Endothelial cell (in vitro differentiated cells): Measurements from ENCODE around the gene TMEM126A. TPM values are rescaled to one million over a fixed set of nuclear protein-coding genes. Genes with fewer than 3 reads are reported as not detected.
A peak's percentile ranks its signal among the peaks of the same experiment; 100 is the strongest.
"Not testable (repeated sequence)": the region's sequence is repeated elsewhere in the genome, so short reads cannot be mapped to it uniquely, and the experiment has no call there.

Source experiments
- DNase-seq: peaks from one replicate; pipeline ENCODE4 v3.0.0; 2021; ENCODE audit warnings: low spot score
- H3K27ac Mint-ChIP-seq: one replicate; pipeline ENCODE4 v1.8.0; 2021; ENCODE audit warnings: mixed read lengths, inconsistent platforms; ENCODE audit not compliant: unreplicated experiment
- H3K27me3 Mint-ChIP-seq: one replicate; pipeline ENCODE4 v1.8.0; 2021; ENCODE audit warnings: mild to moderate bottlenecking, moderate library complexity, mixed read lengths, inconsistent platforms; ENCODE audit not compliant: unreplicated experiment
- H3K36me3 Mint-ChIP-seq: one replicate; pipeline ENCODE4 v1.8.0; 2021; ENCODE audit warnings: mild to moderate bottlenecking, low read depth, mixed read lengths, inconsistent platforms; ENCODE audit not compliant: unreplicated experiment
- H3K4me1 Mint-ChIP-seq: one replicate; pipeline ENCODE4 v1.8.0; 2021; ENCODE audit warnings: mild to moderate bottlenecking, mixed read lengths, inconsistent platforms; ENCODE audit not compliant: unreplicated experiment
- H3K4me3 Mint-ChIP-seq: one replicate; pipeline ENCODE4 v1.8.0; 2021; ENCODE audit warnings: mild to moderate bottlenecking, mixed read lengths, inconsistent platforms; ENCODE audit not compliant: unreplicated experiment
- H3K9me3 Mint-ChIP-seq: one replicate; pipeline ENCODE4 v1.8.0; 2021; ENCODE audit warnings: mixed read lengths, inconsistent platforms; ENCODE audit not compliant: unreplicated experiment
- total RNA-seq: library from RNA; stranded (reverse); fragmentation: NEBNext Ultra II Directional; extraction: Animal tissue kit (Norgen Biotek cat#: 25700); gene quantifications from one replicate; pipeline ENCODE4 v1.2.1, GENCODE V29; 2021; ENCODE audit not compliant: unreplicated experiment
- TF ChIP-seq, protein P1 (sequence below): fragments of 200-600 bp; sonication (generic); IDR thresholded peaks from one replicate; pipeline ENCODE4 v1.5.0; 2021; ENCODE audit warnings: antibody characterized with exemption; ENCODE audit not compliant: unreplicated experiment

Gene TMEM126A
- total RNA-seq, 1 donor from 2014 or later, result 17.8 TPM

DNA sequence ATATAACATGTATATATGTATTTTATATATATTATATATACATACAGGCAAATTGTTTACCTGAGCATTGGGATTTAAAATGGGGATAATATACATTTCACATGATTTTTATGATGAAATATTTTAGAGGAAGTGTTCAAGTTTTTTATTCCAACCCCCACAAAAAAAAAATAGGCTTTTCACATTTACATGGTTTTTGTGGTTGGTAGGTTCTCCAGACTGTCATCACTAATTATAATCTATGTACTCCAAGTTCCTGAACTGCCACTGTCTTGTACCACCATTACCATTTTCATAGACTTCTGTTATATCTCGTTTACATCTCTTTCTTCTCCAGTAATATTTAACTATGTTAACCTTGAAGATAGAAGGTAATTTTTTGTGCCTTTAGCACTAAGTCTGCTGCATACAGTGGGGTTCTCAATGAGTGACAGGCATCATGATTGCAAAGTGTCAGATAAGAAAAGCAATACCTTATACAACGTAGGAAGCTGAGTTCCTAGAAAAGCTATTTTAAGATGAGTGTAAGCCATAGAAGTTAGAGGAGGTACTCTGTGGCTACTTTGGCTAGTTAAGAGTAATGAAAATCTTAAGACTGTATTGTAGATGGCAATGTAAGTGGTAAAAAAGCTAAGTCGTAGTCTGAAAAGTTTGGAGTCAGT lies 5.2 kb downstream of the TMEM126A start:
- peaks cover 2% of the 10 kb centered on the region for H3K4me1 Mint-ChIP-seq
- H3K27ac Mint-ChIP-seq, result no peak overlapping the region
- H3K9me3 Mint-ChIP-seq, result no peaks in the 10 kb centered on the region
- TF ChIP-seq, protein P1, sequence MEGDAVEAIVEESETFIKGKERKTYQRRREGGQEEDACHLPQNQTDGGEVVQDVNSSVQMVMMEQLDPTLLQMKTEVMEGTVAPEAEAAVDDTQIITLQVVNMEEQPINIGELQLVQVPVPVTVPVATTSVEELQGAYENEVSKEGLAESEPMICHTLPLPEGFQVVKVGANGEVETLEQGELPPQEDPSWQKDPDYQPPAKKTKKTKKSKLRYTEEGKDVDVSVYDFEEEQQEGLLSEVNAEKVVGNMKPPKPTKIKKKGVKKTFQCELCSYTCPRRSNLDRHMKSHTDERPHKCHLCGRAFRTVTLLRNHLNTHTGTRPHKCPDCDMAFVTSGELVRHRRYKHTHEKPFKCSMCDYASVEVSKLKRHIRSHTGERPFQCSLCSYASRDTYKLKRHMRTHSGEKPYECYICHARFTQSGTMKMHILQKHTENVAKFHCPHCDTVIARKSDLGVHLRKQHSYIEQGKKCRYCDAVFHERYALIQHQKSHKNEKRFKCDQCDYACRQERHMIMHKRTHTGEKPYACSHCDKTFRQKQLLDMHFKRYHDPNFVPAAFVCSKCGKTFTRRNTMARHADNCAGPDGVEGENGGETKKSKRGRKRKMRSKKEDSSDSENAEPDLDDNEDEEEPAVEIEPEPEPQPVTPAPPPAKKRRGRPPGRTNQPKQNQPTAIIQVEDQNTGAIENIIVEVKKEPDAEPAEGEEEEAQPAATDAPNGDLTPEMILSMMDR, result no peak
- no peaks in the 10 kb centered on the region for H3K27me3 Mint-ChIP-seq
- H3K36me3 Mint-ChIP-seq, result no peaks in the 10 kb centered on the region
- H3K4me3 Mint-ChIP-seq, result no peak overlapping the region
- DNase-seq, result no peak

DNA sequence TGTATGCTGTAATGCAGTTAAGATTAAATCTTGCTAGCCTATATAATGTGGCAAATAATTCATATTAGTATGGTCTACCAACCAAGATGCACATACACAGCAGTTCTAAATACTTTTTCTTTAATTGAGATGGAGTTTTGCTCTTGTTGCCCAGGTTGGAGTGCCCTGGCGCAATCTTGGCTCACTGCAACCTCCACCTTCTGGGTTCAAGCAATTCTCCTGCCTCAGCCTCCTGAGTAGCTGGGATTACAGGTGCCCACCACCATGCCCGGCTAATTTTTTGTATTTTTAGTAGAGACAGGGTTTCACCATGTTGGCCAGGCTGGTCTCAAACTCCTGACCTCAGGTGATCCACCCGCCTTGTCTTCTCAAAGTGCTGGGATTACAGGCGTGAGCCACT lies 6.6 kb downstream of the TMEM126A start:
- not testable (repeated sequence) for H3K27ac Mint-ChIP-seq, H3K4me3 Mint-ChIP-seq, H3K36me3 Mint-ChIP-seq, DNase-seq, H3K4me1 Mint-ChIP-seq, H3K27me3 Mint-ChIP-seq, H3K9me3 Mint-ChIP-seq

DNA sequence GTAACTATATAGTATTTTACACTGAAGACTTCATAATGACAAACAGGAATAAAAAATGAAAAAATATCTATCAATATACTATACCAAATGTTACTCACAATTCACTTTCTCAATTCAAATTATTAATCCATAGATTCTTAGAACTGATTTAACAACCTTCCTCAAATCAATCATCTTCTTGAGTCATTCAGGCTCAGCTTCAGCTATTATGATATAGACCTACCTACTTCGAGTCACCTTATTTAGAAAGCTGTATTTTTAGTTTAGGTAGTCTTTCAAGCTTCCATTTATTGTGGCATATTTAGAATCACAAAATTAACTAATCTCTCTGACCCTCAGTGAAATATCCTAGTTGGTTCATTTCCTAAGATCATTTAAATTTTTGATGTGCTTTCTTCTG lies 9.0 kb downstream of the TMEM126A start:
- H3K27ac Mint-ChIP-seq, result peak overlapping the region; percentile 9
- H3K4me3 Mint-ChIP-seq, result no peak overlapping the region
- H3K4me1 Mint-ChIP-seq, result peaks cover 12% of the 10 kb centered on the region
- no peaks in the 10 kb centered on the region for H3K9me3 Mint-ChIP-seq
- DNase-seq, result no peak
- TF ChIP-seq, protein P1, result no peak
- no peaks in the 10 kb centered on the region for H3K27me3 Mint-ChIP-seq
- H3K36me3 Mint-ChIP-seq, result no peaks in the 10 kb centered on the region

DNA sequence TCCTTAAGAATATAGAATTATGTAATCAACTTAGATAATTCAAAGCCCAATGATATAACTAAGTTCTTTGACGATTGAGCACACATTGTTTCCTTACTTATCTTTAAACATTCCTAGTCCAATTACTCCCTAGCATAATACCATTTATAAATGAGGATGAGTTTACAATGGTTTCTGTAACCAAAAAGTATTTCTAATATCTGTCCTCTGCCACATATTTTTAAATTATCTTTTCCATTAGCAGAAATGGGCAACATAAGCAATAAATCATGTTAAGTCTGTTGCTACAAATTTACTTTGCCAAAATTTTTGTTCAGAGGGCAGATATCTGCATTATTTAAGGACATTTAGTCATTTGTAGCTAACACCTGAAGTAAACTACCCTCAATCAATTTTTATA lies 10.4 kb downstream of the TMEM126A start:
- H3K27me3 Mint-ChIP-seq, result peaks cover 3% of the 10 kb centered on the region

DNA sequence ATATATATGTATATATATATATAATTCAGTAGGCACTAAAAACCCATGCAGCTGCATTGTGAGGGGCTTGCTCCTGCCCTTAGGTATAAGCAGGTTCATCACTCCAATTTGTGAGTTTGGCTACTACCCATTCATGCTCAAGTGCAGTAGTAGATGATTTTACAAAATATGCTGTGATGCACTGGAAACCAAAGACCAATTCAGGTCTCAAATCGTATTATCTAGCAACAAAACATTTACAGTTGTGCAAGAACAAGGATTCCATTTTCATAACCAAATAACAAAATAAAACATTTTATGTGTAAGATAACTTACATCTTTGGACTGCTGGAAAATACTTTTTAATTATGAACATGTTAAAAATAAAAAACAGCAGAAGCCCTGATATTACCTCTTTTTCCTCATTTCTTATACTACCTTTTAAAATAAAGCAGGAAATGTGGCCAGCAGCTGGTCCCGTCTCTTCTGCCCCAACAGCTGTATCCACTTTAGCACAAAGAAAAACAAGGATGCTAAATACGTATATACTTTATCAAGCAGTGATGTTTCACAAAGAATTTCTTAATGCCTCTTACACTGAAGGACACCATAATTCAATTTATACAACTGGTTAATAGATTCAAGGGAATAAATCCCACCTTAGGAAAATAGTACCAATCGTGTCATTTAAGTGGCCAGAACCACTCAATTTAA lies 14.4 kb downstream of the TMEM126A start:
- Mint-ChIP-seq H3K27me3 (peaks cover 8% of the 10 kb centered on the region), H3K4me1 (peaks cover 33% of the 10 kb centered on the region), H3K9me3 (no peaks in the 10 kb centered on the region), H3K27ac (no peak overlapping the region), H3K36me3 (peaks cover 11% of the 10 kb centered on the region), H3K4me3 (peak overlapping the region; percentile 62)
- TF ChIP-seq, protein P1, result no peak
- DNase-seq, result no peak

More for the DNA sequence above, 10.4 kb downstream of the TMEM126A start:
- no peaks in the 10 kb centered on the region for H3K9me3 Mint-ChIP-seq
- H3K4me3 Mint-ChIP-seq, result no peak overlapping the region
- no peak for DNase-seq
- H3K4me1 Mint-ChIP-seq, result peaks cover 17% of the 10 kb centered on the region
- peaks cover 3% of the 10 kb centered on the region for H3K36me3 Mint-ChIP-seq
- H3K27ac Mint-ChIP-seq, result no peak overlapping the region
- TF ChIP-seq, protein P1, result no peak
